HG03025 (cell line): ENCODE data around the gene FLRT3.

Experiments used
- ATAC-seq: cut with Tn5 transposase; IDR thresholded peaks from one replicate; pipeline ENCODE4 v1.9.1; 2021; ENCODE audit warnings: mild to moderate bottlenecking, moderate library complexity; ENCODE audit not compliant: unreplicated experiment, low FRiP score

The FLRT3 gene

GRCh38 chr20:14332866-14333265, 4.5 kb downstream of the FLRT3 start:
- no peak for ATAC-seq

- no peak for ATAC-seq
These were observed 5.8 kb downstream of the FLRT3 start for GRCh38 chr20:14331646-14332045.

DNA sequence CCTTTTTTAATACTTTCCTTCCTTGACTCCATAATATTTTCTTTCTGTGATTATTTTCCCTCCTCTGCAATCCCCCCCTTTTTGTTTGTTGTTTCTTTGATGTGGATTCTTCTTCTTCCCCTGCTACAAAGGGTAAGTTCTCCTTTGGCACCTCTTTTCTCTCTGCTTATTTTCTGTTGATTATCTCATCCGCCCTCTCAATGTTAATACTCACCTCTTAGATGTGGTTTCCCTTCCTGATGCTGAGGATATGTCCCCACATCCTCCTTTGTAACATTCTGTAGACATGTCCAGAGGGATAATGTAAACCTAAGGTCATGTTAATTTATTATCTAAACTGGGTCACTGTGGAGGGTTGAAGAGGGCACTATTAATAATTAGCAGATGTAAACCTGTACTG, 17.7 kb downstream of the FLRT3 start:
- ATAC-seq: no peak

DNA sequence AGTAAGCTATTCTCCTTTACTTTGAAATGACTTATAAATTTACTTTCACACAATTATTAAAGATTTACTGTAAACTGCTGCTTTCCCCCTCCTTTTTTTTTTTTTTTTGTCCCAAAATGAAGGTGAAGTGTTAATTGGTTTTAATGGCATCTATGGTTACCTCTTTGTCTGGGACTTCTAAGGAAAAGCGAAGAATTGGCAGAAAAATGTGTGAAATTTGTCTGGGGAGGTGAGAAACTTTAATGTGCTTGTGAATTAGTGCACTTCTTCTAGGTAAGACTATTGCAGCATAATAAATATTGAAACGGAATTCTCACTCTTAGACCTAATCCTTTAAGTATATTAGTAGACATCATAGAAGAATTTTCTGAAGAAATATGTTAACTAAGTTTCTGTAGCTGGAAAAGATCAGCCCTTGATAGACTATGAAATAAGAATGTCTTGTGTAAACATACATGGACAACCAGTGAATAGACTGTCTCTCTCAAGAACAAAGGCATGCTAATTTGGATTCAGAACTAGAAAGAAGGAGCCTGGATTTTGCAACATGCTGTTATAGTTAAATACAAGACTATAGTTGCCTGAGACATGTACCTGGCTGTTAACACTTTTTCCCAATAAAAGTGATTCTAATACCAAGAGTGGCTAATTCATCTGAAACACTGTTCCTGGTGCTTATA, 23.9 kb downstream of the FLRT3 start:
- no peak for ATAC-seq

- ATAC-seq: no peak
These were observed 25.4 kb downstream of the FLRT3 start for GRCh38 chr20:14312001-14312400.

- ATAC-seq: no peak
These were observed 26.3 kb downstream of the FLRT3 start for GRCh38 chr20:14310977-14311627.

GRCh38 chr20:14307956-14308355, 29.5 kb downstream of the FLRT3 start:
- no peak for ATAC-seq

DNA sequence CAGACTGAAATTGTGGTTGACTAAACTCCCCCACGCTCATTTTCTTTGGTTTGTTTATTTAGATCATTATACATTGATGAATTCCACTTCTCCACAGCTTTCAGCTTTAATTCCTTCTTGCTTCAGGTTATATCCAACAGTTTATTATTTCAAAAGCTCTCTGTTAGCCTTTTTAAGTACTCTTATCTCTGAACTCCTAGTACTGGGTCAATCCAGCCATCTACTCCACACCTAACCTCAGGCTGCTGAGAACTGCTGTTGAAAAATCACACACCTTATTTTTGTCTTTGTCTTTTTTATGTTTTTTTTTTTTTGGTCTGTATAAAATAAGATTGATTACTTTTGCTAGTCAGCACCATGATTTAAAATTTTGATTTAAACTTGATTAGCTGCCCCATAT, 32.9 kb downstream of the FLRT3 start:
- ATAC-seq: no peak

GRCh38 chr20:14303651-14304050, 33.8 kb downstream of the FLRT3 start:
- ATAC-seq: no peak

DNA sequence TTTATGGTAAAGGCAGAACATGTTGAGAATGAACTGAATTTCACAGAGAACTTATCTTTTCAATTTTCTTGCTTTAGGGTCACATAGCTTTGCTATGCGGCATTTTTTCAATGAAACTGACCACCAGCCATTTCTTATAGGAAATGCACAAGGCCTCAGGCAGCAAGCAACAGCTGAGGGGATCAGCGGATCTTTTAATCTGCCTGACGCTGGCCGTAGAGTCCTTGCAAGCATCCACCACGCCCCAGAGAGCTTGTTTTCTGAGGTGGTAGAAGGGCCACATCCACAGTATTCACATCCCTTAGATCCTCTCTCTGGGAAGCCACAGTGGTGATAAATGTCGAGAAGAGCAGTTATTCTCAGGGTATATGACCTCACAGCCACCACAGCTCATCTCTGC, 34.3 kb downstream of the FLRT3 start:
- no peak for ATAC-seq

GRCh38 chr20:14299831-14300230, 37.6 kb downstream of the FLRT3 start:
- no peak for ATAC-seq

- no peak for ATAC-seq
These were observed 41.6 kb downstream of the FLRT3 start for GRCh38 chr20:14295770-14296309.

- no peak for ATAC-seq
These were observed 42.2 kb downstream of the FLRT3 start for GRCh38 chr20:14295238-14295637.

DNA sequence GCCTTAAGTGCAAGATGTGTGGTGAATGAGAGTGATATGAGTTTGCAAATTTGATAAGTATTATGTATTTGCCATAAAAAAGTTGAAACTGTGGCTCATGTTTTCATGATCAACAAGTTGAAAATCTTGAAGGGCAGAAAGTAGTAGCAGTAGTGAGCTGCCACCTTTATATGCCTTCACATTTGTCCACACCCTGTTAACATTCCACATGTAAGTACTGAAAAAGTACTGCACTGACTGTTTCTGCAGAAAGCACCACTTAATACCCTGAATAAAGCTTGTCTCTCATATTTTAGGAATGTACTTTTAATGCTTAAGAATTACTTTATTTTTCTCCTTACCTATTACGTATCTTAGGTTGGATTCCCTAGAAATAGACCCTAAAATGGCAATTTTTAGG, 45.9 kb downstream of the FLRT3 start:
- ATAC-seq: no peak

DNA sequence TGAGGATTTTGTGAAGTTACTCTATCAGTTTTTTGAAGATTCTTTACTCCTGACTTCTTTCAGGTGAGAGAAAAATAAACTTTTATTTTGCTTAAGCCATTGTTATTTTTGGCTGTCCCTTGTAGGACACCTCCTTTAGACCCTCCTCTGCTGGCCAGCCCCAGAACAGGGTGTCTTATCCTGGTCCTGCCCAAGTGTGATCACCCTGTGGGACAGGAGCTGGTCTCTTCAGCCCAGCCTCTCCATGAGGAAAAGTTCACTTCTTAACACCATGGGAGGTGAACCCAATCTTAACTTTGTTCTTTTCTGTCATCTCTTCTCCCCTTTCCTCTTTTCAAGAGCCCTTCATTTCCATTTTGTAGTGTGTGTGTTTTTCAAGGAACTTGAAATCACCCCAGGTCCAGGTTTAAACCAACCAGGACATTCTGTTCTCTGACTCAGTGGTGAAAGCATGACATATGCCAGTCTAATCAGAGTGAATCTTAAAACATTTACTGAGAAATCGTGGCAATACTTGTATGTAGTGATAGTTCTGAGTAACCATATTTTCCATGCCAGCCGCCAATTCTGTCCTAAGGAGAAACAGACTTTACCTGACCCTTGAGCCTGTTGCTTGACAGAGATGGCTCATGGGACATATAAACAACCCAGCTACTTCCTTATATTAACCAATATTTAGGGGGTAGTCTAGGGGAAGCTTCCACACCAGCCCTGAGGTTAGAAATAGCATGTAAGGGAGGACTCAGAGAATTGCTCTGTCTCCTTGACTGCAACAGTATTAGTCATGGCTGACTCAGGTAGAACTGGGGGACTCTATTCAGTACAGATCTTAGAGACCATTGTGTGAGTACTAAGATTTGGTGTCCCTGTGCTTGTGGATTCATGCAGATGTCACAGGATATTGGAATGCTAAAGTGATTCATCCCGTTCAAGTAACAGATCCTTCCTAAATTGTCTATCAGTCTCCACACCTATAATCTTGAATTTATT, 48.8 kb downstream of the FLRT3 start:
- no peak for ATAC-seq

- no peak for ATAC-seq
These were observed 53.0 kb downstream of the FLRT3 start for GRCh38 chr20:14284443-14284842.

- ATAC-seq: no peak
These were observed 55.3 kb downstream of the FLRT3 start for GRCh38 chr20:14282140-14282539.
